ENCODE results near the gene LHX6. TPM values are rescaled to one million over a fixed set of nuclear protein-coding genes. Genes with fewer than 3 reads are reported as not detected.

LHX6 gene
- total RNA-seq, 1 experiment from 2014 or later: 4.1 TPM

DNA sequence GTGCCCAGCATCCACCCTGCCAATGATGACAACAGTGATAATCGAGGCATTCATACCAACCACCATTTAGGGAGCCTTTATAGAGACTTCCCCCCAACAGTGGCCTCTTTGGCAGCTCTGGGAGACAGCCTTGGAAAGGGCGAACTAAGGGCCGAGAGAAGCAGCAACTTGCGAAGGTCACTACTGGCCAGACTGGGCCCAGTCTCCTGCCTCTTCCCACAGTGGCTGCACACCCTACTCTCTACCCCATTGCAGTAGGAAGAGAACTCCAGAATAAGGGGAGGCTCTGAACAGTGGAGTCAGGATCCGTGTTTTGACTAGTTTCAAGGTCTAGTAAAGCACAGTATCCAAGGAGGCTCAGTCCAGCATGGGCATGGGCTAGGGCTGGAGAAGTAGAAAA lies 5.3 kb downstream of the LHX6 start (continued):
- TF ChIP-seq, protein P1, sequence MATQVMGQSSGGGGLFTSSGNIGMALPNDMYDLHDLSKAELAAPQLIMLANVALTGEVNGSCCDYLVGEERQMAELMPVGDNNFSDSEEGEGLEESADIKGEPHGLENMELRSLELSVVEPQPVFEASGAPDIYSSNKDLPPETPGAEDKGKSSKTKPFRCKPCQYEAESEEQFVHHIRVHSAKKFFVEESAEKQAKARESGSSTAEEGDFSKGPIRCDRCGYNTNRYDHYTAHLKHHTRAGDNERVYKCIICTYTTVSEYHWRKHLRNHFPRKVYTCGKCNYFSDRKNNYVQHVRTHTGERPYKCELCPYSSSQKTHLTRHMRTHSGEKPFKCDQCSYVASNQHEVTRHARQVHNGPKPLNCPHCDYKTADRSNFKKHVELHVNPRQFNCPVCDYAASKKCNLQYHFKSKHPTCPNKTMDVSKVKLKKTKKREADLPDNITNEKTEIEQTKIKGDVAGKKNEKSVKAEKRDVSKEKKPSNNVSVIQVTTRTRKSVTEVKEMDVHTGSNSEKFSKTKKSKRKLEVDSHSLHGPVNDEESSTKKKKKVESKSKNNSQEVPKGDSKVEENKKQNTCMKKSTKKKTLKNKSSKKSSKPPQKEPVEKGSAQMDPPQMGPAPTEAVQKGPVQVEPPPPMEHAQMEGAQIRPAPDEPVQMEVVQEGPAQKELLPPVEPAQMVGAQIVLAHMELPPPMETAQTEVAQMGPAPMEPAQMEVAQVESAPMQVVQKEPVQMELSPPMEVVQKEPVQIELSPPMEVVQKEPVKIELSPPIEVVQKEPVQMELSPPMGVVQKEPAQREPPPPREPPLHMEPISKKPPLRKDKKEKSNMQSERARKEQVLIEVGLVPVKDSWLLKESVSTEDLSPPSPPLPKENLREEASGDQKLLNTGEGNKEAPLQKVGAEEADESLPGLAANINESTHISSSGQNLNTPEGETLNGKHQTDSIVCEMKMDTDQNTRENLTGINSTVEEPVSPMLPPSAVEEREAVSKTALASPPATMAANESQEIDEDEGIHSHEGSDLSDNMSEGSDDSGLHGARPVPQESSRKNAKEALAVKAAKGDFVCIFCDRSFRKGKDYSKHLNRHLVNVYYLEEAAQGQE (IDR thresholded peaks at IDR 0.05; ENCODE audit: low read depth): no peak
- no peak for TF ChIP-seq ATF3 (IDR thresholded peaks at IDR 0.05)
- TF ChIP-seq JUND (IDR thresholded peaks at IDR 0.05): no peak
- no peak for TF ChIP-seq POLR2A (IDR thresholded peaks at IDR 0.05; ENCODE audit: borderline replicate concordance, extremely low read depth, insufficient read depth, insufficient read length)
- TF ChIP-seq ZFX (IDR thresholded peaks at IDR 0.05): no peak

DNA sequence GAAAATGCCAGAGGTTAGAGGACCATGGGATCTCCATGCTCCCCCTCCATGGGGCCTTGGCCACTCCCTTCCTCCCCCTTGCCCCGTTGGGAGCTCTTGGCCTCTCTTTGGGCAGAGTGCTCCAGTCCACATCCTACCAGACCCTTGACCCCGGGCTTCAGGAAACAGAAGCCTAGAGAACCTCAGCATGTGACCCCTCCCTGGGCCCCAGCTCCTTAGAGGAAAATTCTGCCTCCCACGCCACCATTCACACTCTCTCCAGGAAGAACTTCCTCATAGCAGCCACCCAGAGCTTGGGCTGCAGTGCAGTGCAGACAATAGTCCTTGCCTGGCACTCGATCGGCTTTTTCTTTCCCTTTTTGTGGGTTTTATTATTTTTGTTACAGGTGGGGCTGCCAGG lies 6.0 kb downstream of the LHX6 start:
- H3K36me3 ChIP-seq (ENCODE audit: control insufficient read depth in 1 of 2, insufficient read depth in 2 of 2, low read length in 2 of 2): no peaks in the 10 kb centered on the region
- ATAC-seq (no peak), DNase-seq (ENCODE audit: low read depth, low spot score) (no peak)
- no peaks in the 10 kb centered on the region for H3K9me2 ChIP-seq (ENCODE audit: insufficient read depth)
- intact Hi-C loops (cut with micrococcal nuclease): no loop called here
- CTCF ChIA-PET: no interaction called here
- H3K27ac ChIP-seq (ENCODE audit: low read depth, low read length): no peak overlapping the region
- no peak overlapping the region for H3K4me3 ChIP-seq (replicated peaks in 1 of 2; ENCODE audit: low read depth in 1 of 2, low read length in 2 of 2)
- H3K79me2 ChIP-seq (ENCODE audit: insufficient read depth, low read length): no peaks in the 10 kb centered on the region
- RAD21 ChIA-PET (ENCODE audit: low non-redundant PET in 1 of 2, low total read pairs in 2 of 2, uncharacterized antibody in 2 of 2, unreplicated experiment in 2 of 2): no interaction called here
- no peaks in the 10 kb centered on the region for H3K9me3 ChIP-seq (ENCODE audit: control insufficient read depth in 1 of 2, insufficient read depth in 1 of 2, low read depth in 1 of 2, low read length in 2 of 2)
- no TSS peak for BruUV-seq (replicated peaks)
- POLR2A ChIA-PET: no interaction called here
- H3K4me1 ChIP-seq (ENCODE audit: control insufficient read depth in 1 of 2, insufficient read depth in 2 of 2, low read length in 2 of 2): peaks cover 0 to 7% of the 10 kb centered on the region in 2 experiments; a peak in 1 of 4 replicates
- no peak for TF ChIP-seq TCF7L2 (IDR thresholded peaks at IDR 0.05; ENCODE audit: borderline replicate concordance, extremely low read depth, insufficient read depth, insufficient read length)
- TF ChIP-seq, protein P2, sequence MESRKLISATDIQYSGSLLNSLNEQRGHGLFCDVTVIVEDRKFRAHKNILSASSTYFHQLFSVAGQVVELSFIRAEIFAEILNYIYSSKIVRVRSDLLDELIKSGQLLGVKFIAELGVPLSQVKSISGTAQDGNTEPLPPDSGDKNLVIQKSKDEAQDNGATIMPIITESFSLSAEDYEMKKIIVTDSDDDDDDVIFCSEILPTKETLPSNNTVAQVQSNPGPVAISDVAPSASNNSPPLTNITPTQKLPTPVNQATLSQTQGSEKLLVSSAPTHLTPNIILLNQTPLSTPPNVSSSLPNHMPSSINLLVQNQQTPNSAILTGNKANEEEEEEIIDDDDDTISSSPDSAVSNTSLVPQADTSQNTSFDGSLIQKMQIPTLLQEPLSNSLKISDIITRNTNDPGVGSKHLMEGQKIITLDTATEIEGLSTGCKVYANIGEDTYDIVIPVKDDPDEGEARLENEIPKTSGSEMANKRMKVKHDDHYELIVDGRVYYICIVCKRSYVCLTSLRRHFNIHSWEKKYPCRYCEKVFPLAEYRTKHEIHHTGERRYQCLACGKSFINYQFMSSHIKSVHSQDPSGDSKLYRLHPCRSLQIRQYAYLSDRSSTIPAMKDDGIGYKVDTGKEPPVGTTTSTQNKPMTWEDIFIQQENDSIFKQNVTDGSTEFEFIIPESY (IDR thresholded peaks at IDR 0.05; ENCODE audit: extremely low read depth, insufficient replicate concordance, low read length): no peak
- no peak for TF ChIP-seq JUND (IDR thresholded peaks at IDR 0.05)
- TF ChIP-seq, protein P3, sequence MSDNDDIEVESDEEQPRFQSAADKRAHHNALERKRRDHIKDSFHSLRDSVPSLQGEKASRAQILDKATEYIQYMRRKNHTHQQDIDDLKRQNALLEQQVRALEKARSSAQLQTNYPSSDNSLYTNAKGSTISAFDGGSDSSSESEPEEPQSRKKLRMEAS (IDR thresholded peaks at IDR 0.05): no peak
- no peak for TF ChIP-seq EGR1 (IDR thresholded peaks at IDR 0.05; ENCODE audit: low read depth)
- TF ChIP-seq ELF1 (IDR thresholded peaks at IDR 0.05; ENCODE audit: borderline replicate concordance, low read depth): no peak
- no peak for TF ChIP-seq SRF (IDR thresholded peaks at IDR 0.05; ENCODE audit: low read depth)
- TF ChIP-seq, protein P1 (IDR thresholded peaks at IDR 0.05; ENCODE audit: low read depth): no peak
- no peak for TF ChIP-seq ATF3 (IDR thresholded peaks at IDR 0.05)
- TF ChIP-seq YY1 (IDR thresholded peaks at IDR 0.05; ENCODE audit: extremely low read depth, insufficient replicate concordance, low read depth, low read length): no peak
- no peaks in the 10 kb centered on the region for H4K20me1 ChIP-seq (ENCODE audit: insufficient read depth)
- H2AFZ ChIP-seq (ENCODE audit: low read depth, low read length, poor library complexity, severe bottlenecking): no peak overlapping the region
- no peaks in the 10 kb centered on the region for H3K27me3 ChIP-seq (ENCODE audit: insufficient read depth, low read length)
- H3K4me2 ChIP-seq (ENCODE audit: low read length): no peak overlapping the region
- no peak overlapping the region for H3K9ac ChIP-seq (ENCODE audit: low read length)
